HUES48 (cell line): ENCODE data around the gene FSHR.

Experiments used
- H3K27ac ChIP-seq: one replicate; pipeline ENCODE4 v1.7.0; 2013; ENCODE audit warnings: low read depth, low read length, inconsistent platforms
- H3K27me3 ChIP-seq: 2 replicates; pipeline ENCODE4 v1.6.1; 2013; ENCODE audit warnings: mild to moderate bottlenecking, low read length; ENCODE audit not compliant: control insufficient read depth, insufficient read depth
- H3K36me3 ChIP-seq: 2 replicates; pipeline ENCODE4 v1.6.1; 2013; ENCODE audit warnings: low read length; ENCODE audit not compliant: control insufficient read depth, insufficient read depth
- H3K4me1 ChIP-seq: 2 replicates; pipeline ENCODE4 v1.6.1; 2013; ENCODE audit warnings: mild to moderate bottlenecking, low read length; ENCODE audit not compliant: control insufficient read depth, insufficient read depth
- H3K4me3 ChIP-seq: 2 replicates; pipeline ENCODE4 v1.5.1; 2013; ENCODE audit warnings: mild to moderate bottlenecking, low read depth, low read length
- H3K9ac ChIP-seq: 2 replicates; pipeline ENCODE4 v1.6.1; 2013; ENCODE audit warnings: mild to moderate bottlenecking, low read depth, low read length, moderate library complexity
- H3K9me3 ChIP-seq: 2 replicates; pipeline ENCODE4 v1.6.1; 2013; ENCODE audit warnings: low read length; ENCODE audit not compliant: control insufficient read depth, insufficient read depth

The FSHR gene

DNA sequence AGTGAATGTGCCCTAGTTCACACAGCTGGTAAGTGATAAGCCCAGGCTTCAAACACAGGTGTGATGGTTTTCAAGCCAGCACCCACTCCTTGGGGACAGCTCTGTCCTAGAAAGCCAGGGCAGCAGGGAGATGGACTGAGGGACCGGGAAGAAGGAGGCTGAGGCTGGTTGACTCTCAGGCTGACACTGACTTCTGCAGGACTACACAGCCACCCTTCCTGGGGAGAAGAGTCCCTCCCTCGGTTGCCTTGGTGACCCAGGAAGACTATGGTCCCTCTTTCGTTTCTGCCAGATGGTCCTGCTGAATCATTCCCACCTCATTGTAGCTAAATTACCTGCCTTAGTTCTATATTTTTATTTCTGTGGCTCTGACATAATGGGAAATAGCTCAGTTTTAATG lies 11.3 kb upstream of the FSHR start:
- Histone ChIP-seq H3K36me3 (no peaks in the 10 kb centered on the region), H3K27me3 (no peaks in the 10 kb centered on the region), H3K9me3 (no peaks in the 10 kb centered on the region)

GRCh38 chr2:49164729-49165128 lies 10.4 kb upstream of the FSHR start:
- Histone ChIP-seq H3K27ac (no peak overlapping the region), H3K9ac (no peak overlapping the region), H3K4me3 (no peak overlapping the region), H3K4me1 (0 out of 2 replicates have a peak, but pooled peaks cover 4% of the 10 kb centered on the region), H3K27me3 (no peaks in the 10 kb centered on the region), H3K36me3 (no peaks in the 10 kb centered on the region), H3K9me3 (no peaks in the 10 kb centered on the region)

More for the DNA sequence above, 11.3 kb upstream of the FSHR start:
- Histone ChIP-seq H3K4me1 (0 out of 2 replicates have a peak, but pooled peaks cover 4% of the 10 kb centered on the region), H3K27ac (no peak overlapping the region), H3K4me3 (no peak overlapping the region), H3K9ac (no peak overlapping the region)

- no peak overlapping the region for H3K9ac ChIP-seq
Observed at GRCh38 chr2:49162151-49162550, 7.8 kb upstream of the FSHR start.

GRCh38 chr2:49154891-49155290 lies 576 bp upstream of the FSHR start:
- Histone ChIP-seq H3K4me1 (peaks cover 27% of the 10 kb centered on the region), H3K27ac (no peak overlapping the region), H3K9me3 (no peaks in the 10 kb centered on the region), H3K27me3 (no peaks in the 10 kb centered on the region), H3K4me3 (no peak overlapping the region), H3K9ac (no peak overlapping the region), H3K36me3 (no peaks in the 10 kb centered on the region)

More at GRCh38 chr2:49162151-49162550, 7.8 kb upstream of the FSHR start:
- Histone ChIP-seq H3K4me3 (no peak overlapping the region), H3K27me3 (no peaks in the 10 kb centered on the region), H3K36me3 (no peaks in the 10 kb centered on the region), H3K27ac (no peak overlapping the region), H3K9me3 (no peaks in the 10 kb centered on the region), H3K4me1 (0 out of 2 replicates have a peak, but pooled peaks cover 4% of the 10 kb centered on the region)

- Histone ChIP-seq H3K36me3 (no peaks in the 10 kb centered on the region), H3K27me3 (no peaks in the 10 kb centered on the region), H3K9me3 (no peaks in the 10 kb centered on the region), H3K27ac (no peak overlapping the region), H3K4me3 (no peak overlapping the region), H3K9ac (no peak overlapping the region), H3K4me1 (peaks cover 27% of the 10 kb centered on the region)
Observed at GRCh38 chr2:49153252-49153651, 1.1 kb downstream of the FSHR start.

GRCh38 chr2:49152824-49153223 lies 1.5 kb downstream of the FSHR start:
- H3K9me3 ChIP-seq: no peaks in the 10 kb centered on the region
- H3K9ac ChIP-seq: no peak overlapping the region
- no peaks in the 10 kb centered on the region for H3K36me3 ChIP-seq
- H3K4me3 ChIP-seq: no peak overlapping the region
- no peaks in the 10 kb centered on the region for H3K27me3 ChIP-seq
- H3K4me1 ChIP-seq: peaks cover 27% of the 10 kb centered on the region
- no peak overlapping the region for H3K27ac ChIP-seq

- no peaks in the 10 kb centered on the region for H3K27me3 ChIP-seq
- no peak overlapping the region for H3K4me3 ChIP-seq
- H3K27ac ChIP-seq: no peak overlapping the region
- H3K9ac ChIP-seq: no peak overlapping the region
- no peaks in the 10 kb centered on the region for H3K36me3 ChIP-seq
- H3K9me3 ChIP-seq: no peaks in the 10 kb centered on the region
- H3K4me1 ChIP-seq: no peaks in the 10 kb centered on the region
Observed at GRCh38 chr2:49146401-49146800, 7.9 kb downstream of the FSHR start.

DNA sequence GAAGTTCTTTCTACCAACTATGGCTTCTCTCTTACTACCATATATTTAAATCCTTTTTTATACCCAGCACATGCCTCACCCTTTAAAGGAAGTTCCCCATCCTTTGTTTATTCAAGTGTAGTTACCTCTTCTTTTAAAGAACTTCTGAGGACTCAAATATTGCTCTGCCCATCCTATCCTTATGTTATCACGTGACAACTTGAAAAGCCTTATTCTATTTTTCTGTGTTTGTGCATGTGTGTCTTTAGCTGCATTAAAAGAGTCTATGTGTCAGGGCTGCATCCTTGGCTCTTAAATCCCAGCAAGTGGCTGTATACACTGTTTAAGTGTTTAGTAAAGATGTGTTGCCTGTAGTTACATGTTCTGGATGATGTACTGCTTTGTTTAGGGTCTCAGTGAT lies 22.5 kb downstream of the FSHR start:
- no peaks in the 10 kb centered on the region for H3K27me3 ChIP-seq
- no peak overlapping the region for H3K27ac ChIP-seq
- H3K9ac ChIP-seq: no peak overlapping the region
- H3K4me1 ChIP-seq: no peaks in the 10 kb centered on the region
- 0 out of 2 replicates have a peak, but pooled peaks cover 3% of the 10 kb centered on the region for H3K9me3 ChIP-seq
- no peaks in the 10 kb centered on the region for H3K36me3 ChIP-seq
- no peak overlapping the region for H3K4me3 ChIP-seq

DNA sequence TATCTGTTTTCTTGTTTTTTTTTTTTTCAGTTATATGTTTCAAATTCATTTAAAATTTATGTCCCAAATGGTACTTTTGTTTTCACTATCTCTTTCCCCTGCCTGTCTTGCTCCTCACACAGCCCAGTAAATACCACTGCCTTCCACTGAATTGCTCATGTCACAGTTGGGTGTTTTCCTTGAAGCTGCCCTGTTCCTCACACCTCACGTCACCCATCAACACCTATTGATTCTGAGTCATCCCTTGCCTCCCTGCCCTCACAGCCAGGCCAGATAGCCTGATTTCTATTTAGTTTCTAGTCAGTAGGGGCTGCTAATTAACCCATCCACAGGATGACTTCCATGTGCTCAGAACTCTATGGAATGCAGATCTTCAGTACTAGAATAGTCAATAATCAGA lies 25.3 kb downstream of the FSHR start:
- no peaks in the 10 kb centered on the region for H3K36me3 ChIP-seq
- 0 out of 2 replicates have a peak, but pooled peaks cover 2% of the 10 kb centered on the region for H3K9me3 ChIP-seq
- no peaks in the 10 kb centered on the region for H3K27me3 ChIP-seq
- no peak overlapping the region for H3K9ac ChIP-seq
- H3K27ac ChIP-seq: no peak overlapping the region
- no peaks in the 10 kb centered on the region for H3K4me1 ChIP-seq
- H3K4me3 ChIP-seq: no peak overlapping the region

DNA sequence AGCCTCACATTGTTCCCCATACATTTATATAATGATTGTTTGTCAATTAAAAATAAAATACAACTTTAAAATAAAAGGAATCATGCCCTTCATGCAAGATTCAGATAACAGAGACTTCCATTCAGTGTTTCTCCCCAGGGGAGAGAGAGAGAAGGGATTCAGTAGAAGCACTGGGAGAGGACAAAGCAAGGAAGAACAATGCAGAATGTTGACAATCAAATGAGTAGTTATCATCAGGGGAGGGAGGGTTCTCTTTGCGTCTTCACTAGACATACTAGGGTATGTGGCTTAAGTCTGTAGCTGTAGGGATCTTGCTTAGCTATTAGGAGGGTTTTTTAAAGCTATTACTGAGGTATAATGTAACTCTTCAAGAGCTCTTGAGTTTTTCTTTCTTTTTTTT lies 30.7 kb downstream of the FSHR start:
- H3K27me3 ChIP-seq: no peaks in the 10 kb centered on the region
- H3K4me1 ChIP-seq: no peaks in the 10 kb centered on the region
- no peak overlapping the region for H3K4me3 ChIP-seq
- no peaks in the 10 kb centered on the region for H3K9me3 ChIP-seq
- no peak overlapping the region for H3K9ac ChIP-seq
- no peaks in the 10 kb centered on the region for H3K36me3 ChIP-seq
- no peak overlapping the region for H3K27ac ChIP-seq

DNA sequence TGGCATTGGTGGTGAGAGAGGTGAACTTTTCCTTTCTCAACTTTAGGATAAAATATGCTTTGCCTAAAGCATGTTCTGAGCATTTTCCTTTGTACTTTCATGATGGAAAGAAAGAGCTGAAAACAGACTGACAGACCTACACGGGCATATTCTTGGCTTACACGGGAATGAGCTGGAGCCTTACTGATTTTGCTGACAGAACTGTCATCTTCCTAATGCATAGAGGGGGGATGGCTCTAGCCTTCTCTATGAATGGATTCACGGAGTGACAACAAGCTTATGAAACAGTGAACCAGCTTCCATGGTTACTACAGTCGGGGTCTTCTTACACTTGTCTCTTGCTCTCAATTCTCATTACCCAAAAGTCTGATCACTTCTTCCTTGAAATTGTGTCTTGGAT lies 32.2 kb downstream of the FSHR start:
- Histone ChIP-seq H3K27ac (no peak overlapping the region), H3K9me3 (no peaks in the 10 kb centered on the region), H3K36me3 (no peaks in the 10 kb centered on the region), H3K9ac (no peak overlapping the region), H3K4me1 (no peaks in the 10 kb centered on the region; the same call in 1 of the 2 replicates), H3K4me3 (no peak overlapping the region), H3K27me3 (no peaks in the 10 kb centered on the region)

GRCh38 chr2:49113046-49113445 lies 41.3 kb downstream of the FSHR start:
- Histone ChIP-seq H3K36me3 (no peaks in the 10 kb centered on the region), H3K9ac (no peak overlapping the region), H3K9me3 (no peaks in the 10 kb centered on the region), H3K4me3 (no peak overlapping the region), H3K27ac (no peak overlapping the region), H3K27me3 (no peaks in the 10 kb centered on the region), H3K4me1 (no peaks in the 10 kb centered on the region; the same call in 1 of the 2 replicates)
